Adrenal gland (tissue), 12 donors: ENCODE results near the gene CAPZA2. TPM values are rescaled to one million over a fixed set of nuclear protein-coding genes. Genes with fewer than 3 reads are reported as not detected.

Experiments used
- DNase-seq, 7 donors: peaks; one replicate each; pipeline ENCODE4 v3.0.0-alpha.2; 2019 to 2020
- H3K27ac ChIP-seq, 5 donors: fragments of 200-600 bp; sonication (generic) in 4 of 5; 1 replicate in 3 of 5; 2 replicates in 2 of 5; pipeline versions ENCODE4 v1.5.1 to v1.8.0; 2016 to 2020; ENCODE audit warnings: mild to moderate bottlenecking in 1 of 5
- H3K27me3 ChIP-seq: fragments of 200-600 bp; 2 replicates; pipeline ENCODE4 v1.8.0; 2021
- H3K36me3 ChIP-seq, 2 donors: fragments of 200-600 bp; replicated peaks in 1 of 2; 1 replicate in 1 of 2; 2 replicates in 1 of 2; pipeline versions ENCODE4 v1.5.1 to v1.8.0; 2018 to 2022
- H3K4me1 ChIP-seq, 2 donors: fragments of 200-600 bp; replicated peaks in 1 of 2; 1 replicate in 1 of 2; 2 replicates in 1 of 2; pipeline versions ENCODE4 v1.5.1 to v1.8.0; 2018 to 2021
- H3K4me3 ChIP-seq, 4 donors: fragments of 200-600 bp; sonication (generic) in 3 of 4; one replicate each; pipeline ENCODE4 v1.5.1; 2016 to 2018
- H3K9me3 ChIP-seq, 3 donors: fragments of 200-600 bp; sonication (generic) in 1 of 3; replicated peaks in 1 of 3; 1 replicate in 2 of 3; 2 replicates in 1 of 3; pipeline versions ENCODE4 v1.5.1 to v1.8.0; 2016 to 2021
- CTCF ChIP-seq, 6 experiments: fragments of 450-650 bp in 4 of 6; fragments of 200-600 bp in 2 of 6; sonication (generic) in 1 of 6; IDR thresholded peaks; 1 replicate in 5 of 6; 2 replicates in 1 of 6; pipeline versions ENCODE4 v1.5.1 to v1.8.0; 2016 to 2021; ENCODE audit warnings: antibody characterized with exemption in 6 of 6, mild to moderate bottlenecking in 2 of 6, moderate library complexity in 1 of 6
- POLR2A ChIP-seq, 2 donors: fragments of 450-650 bp; IDR thresholded peaks; one replicate each; pipeline ENCODE4 v1.6.1; 2017; ENCODE audit warnings: antibody characterized with exemption in 2 of 2, mild to moderate bottlenecking in 2 of 2, moderate library complexity in 1 of 2
- WGBS, 4 donors: extraction: QIAGEN DNeasy Blood & Tissue Kit in 2 of 4; methylation state at CpG; one replicate each; pipeline versions ENCODE4 v1.1.5 to v1.1.7; 2013 to 2017; 5-methylcytosine and 5-hydroxymethylcytosine counted together
- intact Hi-C, 2 donors: fragments of 100-400 bp; cut with DNase I; formaldehyde crosslinking; loops; one replicate each; pipeline versions ENCODE4 v1.14.1 to v1.15.0; 2022 to 2023
- polyA plus RNA-seq, 3 donors: library from polyadenylated mRNA; stranded (reverse); fragments of 200-250 nt in 2 of 3; fragments of 350-450 nt in 1 of 3; fragmentation: Illumina TruSeq in 1 of 3; extraction: RNeasy Lipid Tissue Mini Kit (QIAGEN cat#74804) in 1 of 3; gene quantifications; one replicate each; pipeline ENCODE4 v1.2.3, GENCODE V29; 2013 to 2014
- total RNA-seq, 9 donors: library from RNA; depleted of rRNA in 4 of 9; stranded (reverse); fragments of >200 nt in 4 of 9; fragments of 120-200 nt in 1 of 9; fragmentation: NEBNext Ultra II Directional in 1 of 9; extraction: Animal tissue kit (Norgen Biotek cat#: 25700) in 1 of 9; gene quantifications; one replicate each; pipeline versions ENCODE4 v1.1.0 to v1.2.4, GENCODE V29; 2013 to 2023
- donor health status: healthy with polysubstance abuse.
- donor health status: Bipolar disorder and iron deficiency.
- donor health status: DM: yes; HTN: yes; CAD: no.
- donor health status: DM: no; HTN: no; CAD: no.
- donor health status: DM: no; HTN: no; CAD: no.
- donor health status: DM: yes; HTN: yes; CAD: no.

CAPZA2 gene
- total and polyA plus RNA-seq, 12 donors = 18.6 to 241 (median 155) TPM

- DNase-seq = no peak
- WGBS, 4 donors = 75 to 93% (median 83%) methylated on average over 2 of the region's 2 CpGs
- Histone ChIP-seq H3K4me1 (no peaks in the 10 kb centered on the region), H3K9me3 (no peaks in the 10 kb centered on the region), H3K27ac (no peak overlapping the region), H3K36me3 (no peaks in the 10 kb centered on the region), H3K4me3 (no peak overlapping the region), H3K27me3 (no peaks in the 10 kb centered on the region)
- intact Hi-C loops = loop anchor here in 1 of 2 donors (10.0 kb wide), 1 partner anchor 46 kb away; no protein-coding TSS in a partner anchor
- TF ChIP-seq CTCF (IDR thresholded peaks at IDR 0.05) (no peak), POLR2A (IDR thresholded peaks at IDR 0.05) (no peak)
Observed at GRCh38 chr7:116938678-116939077, 76.3 kb downstream of the CAPZA2 start.

- TF ChIP-seq CTCF (IDR thresholded peaks at IDR 0.05) (no peak), POLR2A (IDR thresholded peaks at IDR 0.05) (no peak)
- H3K9me3 ChIP-seq = no peaks in the 10 kb centered on the region
- H3K4me3 ChIP-seq = no peak overlapping the region
- 75 to 92% (median 83%) methylated on average over 7 to 8 of the region's 8 CpGs for WGBS, 4 donors
- H3K36me3 ChIP-seq = no peaks in the 10 kb centered on the region
- H3K27ac ChIP-seq = no peak overlapping the region
- intact Hi-C loops = no loop called here
- no peaks in the 10 kb centered on the region for H3K27me3 ChIP-seq
- DNase-seq = no peak
- H3K4me1 ChIP-seq = no peaks in the 10 kb centered on the region
Observed at GRCh38 chr7:116940689-116941370, 78.4 kb downstream of the CAPZA2 start.

GRCh38 chr7:116942504-116942903 is 80.1 kb downstream of the CAPZA2 start:
- intact Hi-C loops = no loop called here
- H3K4me1 ChIP-seq = no peaks in the 10 kb centered on the region
- TF ChIP-seq CTCF (IDR thresholded peaks at IDR 0.05) (no peak), POLR2A (IDR thresholded peaks at IDR 0.05) (no peak)
- no peak overlapping the region for H3K27ac ChIP-seq
- H3K4me3 ChIP-seq = no peak overlapping the region
- no peaks in the 10 kb centered on the region for H3K9me3 ChIP-seq
- WGBS, 4 donors = 76 to 91% (median 82%) methylated on average over 2 of the region's 2 CpGs
- no peaks in the 10 kb centered on the region for H3K27me3 ChIP-seq
- no peak for DNase-seq
- H3K36me3 ChIP-seq = no peaks in the 10 kb centered on the region

- TF ChIP-seq POLR2A (IDR thresholded peaks at IDR 0.05) = no peak
- no peak for TF ChIP-seq CTCF (IDR thresholded peaks at IDR 0.05)
- Histone ChIP-seq H3K4me1 (peaks cover 0 to 7% of the 10 kb centered on the region in 2 donors), H3K27ac (no peak overlapping the region), H3K27me3 (no peaks in the 10 kb centered on the region), H3K9me3 (no peaks in the 10 kb centered on the region), H3K4me3 (no peak overlapping the region), H3K36me3 (no peaks in the 10 kb centered on the region)
- intact Hi-C loops = no loop called here
- WGBS, 4 donors = 71 to 92% (median 83%) methylated on average over 3 of the region's 3 CpGs
- DNase-seq = no peak
Observed at GRCh38 chr7:116948934-116949333, 86.5 kb downstream of the CAPZA2 start.
